GM23248 (cell line): ENCODE results near the gene TDRD7.

Experiments used
- EZH2 ChIP-seq: fragments of 200-600 bp; sonication (generic); IDR thresholded peaks from 2 replicates; pipeline ENCODE4 v1.6.1; 2018; ENCODE audit warnings: antibody characterized with exemption, mild to moderate bottlenecking; ENCODE audit not compliant: insufficient read depth, poor library complexity, severe bottlenecking
- EZH2phosphoT487 ChIP-seq: fragments of 200-600 bp; sonication (generic); IDR thresholded peaks from 2 replicates; pipeline ENCODE4 v1.6.1; 2018; ENCODE audit warnings: antibody characterized with exemption, moderate library complexity, mild to moderate bottlenecking, low read depth; ENCODE audit not compliant: insufficient read depth

GRCh38 chr9:97515662-97516061, 103.8 kb downstream of the TDRD7 start:
- TF ChIP-seq EZH2 (no peak), EZH2phosphoT487 (no peak)
